B cell (primary cell): ENCODE data around the gene PIP4K2C. TPM values are rescaled to one million over a fixed set of nuclear protein-coding genes. Genes with fewer than 3 reads are reported as not detected.

Experiments
- ATAC-seq: fragments of 200-7000 bp; cut with Tn5 transposase; one replicate; pipeline ENCODE4 v1.10.0; 2021; ENCODE audit warnings: low read depth, mild to moderate bottlenecking, moderate number of reproducible peaks, moderate library complexity
- CTCF ChIA-PET: fragments of 350-600 bp; sonication (Branson Sonifier 250); formaldehyde crosslinking; loops from one replicate; lab custom pipeline; 2021; ENCODE audit warnings: antibody characterized with exemption, inconsistent platforms; lab: Charles Lee
- POLR2A ChIA-PET: fragments of 350-600 bp; sonication (Branson Sonifier 250); formaldehyde crosslinking; loops from one replicate; lab custom pipeline; 2021; ENCODE audit warnings: antibody characterized with exemption; lab: Charles Lee
- DNase-seq: peaks from one replicate; pipeline ENCODE4 v3.0.0; 2013
- H2AFZ ChIP-seq: 2 replicates; pipeline ENCODE4 v1.6.1; 2012; ENCODE audit warnings: mild to moderate bottlenecking, low read depth, low read length; ENCODE audit not compliant: insufficient read depth, poor library complexity, severe bottlenecking
- H3K27ac ChIP-seq, 2 donors: 1 replicate in 1 of 2; 2 replicates in 1 of 2; pipeline ENCODE4 v1.5.1; 2012 to 2013; ENCODE audit warnings: low read length in 2 of 2, mild to moderate bottlenecking in 2 of 2, moderate library complexity in 1 of 2
- H3K27me3 ChIP-seq, 4 experiments: fragments of 200-600 bp in 1 of 4; sonication (generic) in 1 of 4; replicated peaks in 1 of 4; 1 replicate in 2 of 4; 2 replicates in 2 of 4; pipeline versions ENCODE4 v1.6.1 to v1.7.0; 2013 to 2016; ENCODE audit warnings: low read length in 3 of 4, mild to moderate bottlenecking in 2 of 4, mixed read lengths in 1 of 4, moderate library complexity in 1 of 4; ENCODE audit not compliant: insufficient read depth in 4 of 4, control insufficient read depth in 3 of 4; ENCODE audit errors: control extremely low read depth in 1 of 4
- H3K36me3 ChIP-seq, 2 experiments: replicated peaks in 1 of 2; 1 replicate in 1 of 2; 2 replicates in 1 of 2; pipeline versions ENCODE4 v1.6.1 to v1.7.1; 2013; ENCODE audit warnings: low read length in 1 of 2; ENCODE audit not compliant: insufficient read depth in 2 of 2, control insufficient read depth in 1 of 2; ENCODE audit errors: control extremely low read depth in 1 of 2, extremely low read depth in 1 of 2
- H3K4me1 ChIP-seq, 2 donors: fragments of 200-600 bp in 1 of 2; sonication (generic) in 1 of 2; 1 replicate in 1 of 2; 2 replicates in 1 of 2; pipeline versions ENCODE4 v1.5.1 to v1.6.1; 2013 to 2017; ENCODE audit warnings: low read length in 2 of 2; ENCODE audit not compliant: control insufficient read depth in 2 of 2, insufficient read depth in 2 of 2
- H3K4me2 ChIP-seq: replicated peaks from 2 replicates; pipeline ENCODE3; 2012; ENCODE audit warnings: mild to moderate bottlenecking, low read depth, low read length; ENCODE audit not compliant: poor library complexity, severe bottlenecking
- H3K4me3 ChIP-seq, 5 experiments: fragments of 200-600 bp in 1 of 5; sonication (generic) in 1 of 5; 1 replicate in 3 of 5; 2 replicates in 2 of 5; pipeline versions ENCODE4 v1.5.1 to v1.7.0; 2011 to 2016; ENCODE audit warnings: low read length in 4 of 5, mild to moderate bottlenecking in 4 of 5, low read depth in 2 of 5, control low read depth in 1 of 5, moderate library complexity in 1 of 5; ENCODE audit not compliant: insufficient read depth in 1 of 5; ENCODE audit errors: control extremely low read depth in 1 of 5, extremely low read depth in 1 of 5
- H3K79me2 ChIP-seq: fragments of 200-600 bp; sonication (generic); one replicate; pipeline ENCODE4 v1.6.0; 2016; ENCODE audit warnings: low read length; ENCODE audit not compliant: control insufficient read depth, insufficient read depth
- H3K9ac ChIP-seq: fragments of 200-600 bp; sonication (generic); 2 replicates; pipeline ENCODE4 v1.6.1; 2017; ENCODE audit warnings: mild to moderate bottlenecking, low read length, moderate library complexity
- H3K9me3 ChIP-seq, 3 donors: one replicate each; pipeline versions ENCODE4 v1.6.1 to v1.7.1; 2013; ENCODE audit warnings: low read length in 2 of 3; ENCODE audit not compliant: control insufficient read depth in 2 of 3, insufficient read depth in 1 of 3; ENCODE audit errors: control extremely low read depth in 1 of 3
- H4K20me1 ChIP-seq: 2 replicates; pipeline ENCODE4 v1.6.0; 2012; ENCODE audit warnings: mild to moderate bottlenecking, low read length; ENCODE audit not compliant: insufficient read depth, control insufficient read depth, poor library complexity, severe bottlenecking
- H3K27ac Mint-ChIP-seq: one replicate; pipeline ENCODE4 v1.8.0; 2021; ENCODE audit warnings: mixed read lengths
- H3K27me3 Mint-ChIP-seq: one replicate; pipeline ENCODE4 v1.8.0; 2021; ENCODE audit warnings: mixed read lengths
- H3K4me1 Mint-ChIP-seq: one replicate; pipeline ENCODE4 v1.8.0; 2021; ENCODE audit warnings: mixed read lengths
- H3K4me3 Mint-ChIP-seq: one replicate; pipeline ENCODE4 v1.8.0; 2021; ENCODE audit warnings: mixed read lengths
- H3K9me3 Mint-ChIP-seq: one replicate; pipeline ENCODE4 v1.8.0; 2022; ENCODE audit warnings: mixed read lengths; ENCODE audit not compliant: insufficient read depth
- CTCF ChIP-seq: fragments of 200-600 bp; IDR thresholded peaks from one replicate; pipeline ENCODE4 v1.8.0; 2022; ENCODE audit warnings: antibody characterized with exemption, mild to moderate bottlenecking
- EZH2 ChIP-seq: IDR thresholded peaks from 2 replicates; pipeline ENCODE4 v1.6.1; 2012; ENCODE audit warnings: borderline replicate concordance, low read depth, mild to moderate bottlenecking, moderate library complexity, low read length; ENCODE audit not compliant: insufficient read depth, poor library complexity, severe bottlenecking
- WGBS: methylation state at CpG from one replicate; pipeline ENCODE4 v1.1.5; 2013; ENCODE audit warnings: missing lambda C conversion rate; ENCODE audit not compliant: insufficient coverage; 5-methylcytosine and 5-hydroxymethylcytosine counted together
- intact Hi-C: fragments of 100-400 bp; cut with micrococcal nuclease; formaldehyde crosslinking; loops from one replicate; pipeline ENCODE4 v1.10.0; 2022
- polyA plus RNA-seq: library from polyadenylated mRNA; depleted of rRNA; stranded (reverse); fragments of >200 nt; gene quantifications from 2 replicates; pipeline ENCODE4 v1.2.3, GENCODE V29; 2012
- total RNA-seq, 2 donors: library from RNA; stranded (reverse); fragments of 120-200 nt in 1 of 2; gene quantifications; 1 replicate in 1 of 2; 2 replicates in 1 of 2; pipeline versions ENCODE4 v1.2.3 to v1.2.4, GENCODE V29; 2013 to 2022

Gene PIP4K2C
- total and polyA plus RNA-seq, 2 donors (not counting 1 experiment from before 2014, with no cell fraction given) = 20.1 to 21.3 TPM

- Mint-ChIP-seq H3K27me3 (peaks cover 79% of the 10 kb centered on the region), H3K4me3 (peak overlapping the region; percentile 85), H3K27ac (no peak overlapping the region), H3K9me3 (no peaks in the 10 kb centered on the region), H3K4me1 (peaks cover 51% of the 10 kb centered on the region)
- Histone ChIP-seq H2AFZ (no peak overlapping the region), H3K4me1 (peaks cover 40 to 55% of the 10 kb centered on the region in 2 donors), H3K9ac (no peak overlapping the region), H3K27ac (no peak overlapping the region), H3K4me2 (peak overlapping the region; percentile 92), H3K27me3 (peaks cover 0 to 86% (median 52%) of the 10 kb centered on the region in 4 experiments), H4K20me1 (peaks cover 7% of the 10 kb centered on the region), H3K79me2 (no peaks in the 10 kb centered on the region), H3K36me3 (no peaks in the 10 kb centered on the region), H3K9me3 (peaks cover 0 to 18% (median 0%) of the 10 kb centered on the region in 3 donors), H3K4me3 (no peak overlapping the region)
- ATAC-seq (no peak), DNase-seq (peak; percentile 63)
- ChIA-PET POLR2A (interaction anchor here (0.6 to 1.0 kb wide), 2 partner anchors 9 to 36 kb away, joined by 3 read pairs; no protein-coding TSS in a partner anchor), CTCF (interaction anchor here (1.0 to 5.1 kb wide), 10 partner anchors 12 to 164 kb away, joined by 3 to 122 read pairs (median 6); partner anchors contain the start of gene B4GALNT1)
- TF ChIP-seq CTCF (no peak), EZH2 (no peak)
- intact Hi-C loops = loop anchor here (5.0 kb wide), 2 partner anchors 97 to 142 kb away; partner anchors contain the start of genes ARHGAP9, DDIT3 and MBD6
- WGBS = 8% methylated on average over 41 of the region's 46 CpGs
These were observed 28.6 kb downstream of the PIP4K2C start for GRCh38 chr12:57619434-57620244.
